H9 (cell line): Measurements from ENCODE around the gene SCT. TPM values are rescaled to one million over a fixed set of nuclear protein-coding genes. Genes with fewer than 3 reads are reported as not detected.

Source experiments
- DNase-seq: peaks from one replicate; pipeline ENCODE4 v3.0.0-alpha.2; 2017
- H2AFZ ChIP-seq: one replicate; pipeline ENCODE4 v1.6.1; 2013; ENCODE audit warnings: mild to moderate bottlenecking, low read length, control low read depth, moderate library complexity
- H2AK5ac ChIP-seq: 2 replicates; pipeline ENCODE4 v1.6.1; 2013; ENCODE audit warnings: low read length, control low read depth, mixed read lengths; ENCODE audit not compliant: insufficient read length
- H2BK120ac ChIP-seq: one replicate; pipeline ENCODE4 v1.6.1; 2013; ENCODE audit warnings: low read depth, mild to moderate bottlenecking, low read length, control low read depth, inconsistent platforms; ENCODE audit not compliant: poor library complexity, severe bottlenecking
- H2BK12ac ChIP-seq: 2 replicates; pipeline ENCODE4 v1.6.1; 2013; ENCODE audit warnings: low read length, control low read depth, mixed read lengths, low read depth; ENCODE audit not compliant: insufficient read length
- H2BK15ac ChIP-seq: 2 replicates; pipeline ENCODE4 v1.6.1; 2013; ENCODE audit warnings: low read depth, low read length, control low read depth
- H2BK20ac ChIP-seq: one replicate; pipeline ENCODE4 v1.6.1; 2013; ENCODE audit warnings: low read depth, mild to moderate bottlenecking, low read length, control low read depth, inconsistent platforms; ENCODE audit not compliant: poor library complexity, severe bottlenecking
- H2BK5ac ChIP-seq: 2 replicates; pipeline ENCODE4 v1.6.1; 2013; ENCODE audit warnings: low read length, control low read depth, mixed read lengths; ENCODE audit not compliant: insufficient read length
- H3K14ac ChIP-seq: 2 replicates; pipeline ENCODE4 v1.6.1; 2013; ENCODE audit warnings: low read length, control low read depth; ENCODE audit not compliant: insufficient read depth
- H3K18ac ChIP-seq: 2 replicates; pipeline ENCODE4 v1.6.1; 2013; ENCODE audit warnings: low read depth, mild to moderate bottlenecking, mixed read lengths, low read length, control low read depth; ENCODE audit not compliant: insufficient read length
- H3K23ac ChIP-seq: 2 replicates; pipeline ENCODE4 v1.6.1; 2013; ENCODE audit warnings: low read length, control low read depth, mixed read lengths, low read depth; ENCODE audit not compliant: insufficient read length
- H3K23me2 ChIP-seq: 2 replicates; pipeline ENCODE4 v1.6.1; 2013; ENCODE audit warnings: low read depth, mild to moderate bottlenecking, mixed read lengths, low read length, control low read depth; ENCODE audit not compliant: insufficient read length, poor library complexity, severe bottlenecking
- H3K27ac ChIP-seq: 2 replicates; pipeline ENCODE4 v1.5.1; 2013; ENCODE audit warnings: low read length, control low read depth, mixed read lengths, low read depth; ENCODE audit not compliant: insufficient read length
- H3K27me3 ChIP-seq: 2 replicates; pipeline ENCODE4 v1.6.1; 2013; ENCODE audit warnings: low read length, control low read depth, inconsistent platforms; ENCODE audit not compliant: insufficient read depth
- H3K4ac ChIP-seq: 2 replicates; pipeline ENCODE4 v1.6.1; 2013; ENCODE audit warnings: low read depth, mild to moderate bottlenecking, control low read depth, inconsistent platforms, low read length, moderate library complexity
- H3K4me1 ChIP-seq: 2 replicates; pipeline ENCODE4 v1.6.1; 2013; ENCODE audit warnings: low read length, control low read depth, inconsistent platforms; ENCODE audit not compliant: insufficient read depth
- H3K4me2 ChIP-seq: 2 replicates; pipeline ENCODE4 v1.6.1; 2013; ENCODE audit warnings: low read length, control low read depth, mixed read lengths; ENCODE audit not compliant: insufficient read length, insufficient read depth
- H3K56ac ChIP-seq: 2 replicates; pipeline ENCODE4 v1.6.1; 2013; ENCODE audit warnings: low read depth, mild to moderate bottlenecking, mixed read lengths, low read length, control low read depth; ENCODE audit not compliant: insufficient read length
- H3K79me1 ChIP-seq: 2 replicates; pipeline ENCODE4 v1.6.1; 2013; ENCODE audit warnings: low read depth, mild to moderate bottlenecking, moderate library complexity, low read length, control low read depth, inconsistent platforms; ENCODE audit not compliant: insufficient read depth, poor library complexity, severe bottlenecking
- H3K79me2 ChIP-seq: 2 replicates; pipeline ENCODE4 v1.6.1; 2013; ENCODE audit warnings: low read length, control low read depth, inconsistent platforms; ENCODE audit not compliant: insufficient read depth
- H3K9ac ChIP-seq: 2 replicates; pipeline ENCODE4 v1.6.1; 2013; ENCODE audit warnings: low read length, control low read depth, mixed read lengths; ENCODE audit not compliant: insufficient read length; ENCODE audit errors: extremely low read depth
- H3K9me3 ChIP-seq: one replicate; pipeline ENCODE4 v1.6.1; 2013; ENCODE audit warnings: low read depth, low read length, inconsistent platforms; ENCODE audit not compliant: control insufficient read depth
- H3T11ph ChIP-seq: one replicate; pipeline ENCODE4 v1.6.1; 2013; ENCODE audit warnings: mild to moderate bottlenecking, low read length, control low read depth, inconsistent platforms
- H4K20me1 ChIP-seq: one replicate; pipeline ENCODE4 v1.6.1; 2013; ENCODE audit not compliant: control insufficient read depth, insufficient read length, insufficient read depth
- H4K5ac ChIP-seq: 2 replicates; pipeline ENCODE4 v1.6.1; 2013; ENCODE audit warnings: low read depth, mild to moderate bottlenecking, mixed read lengths, low read length, control low read depth; ENCODE audit not compliant: insufficient read length
- H4K8ac ChIP-seq: replicated peaks from 2 replicates; pipeline ENCODE4 v1.6.1; 2013; ENCODE audit warnings: low read length, control low read depth, mixed read lengths, low read depth; ENCODE audit not compliant: insufficient read length
- H4K91ac ChIP-seq: 2 replicates; pipeline ENCODE4 v1.6.1; 2013; ENCODE audit warnings: low read depth, mild to moderate bottlenecking, moderate library complexity, mixed read lengths, low read length, control low read depth; ENCODE audit not compliant: insufficient read length
- H3K27ac Mint-ChIP-seq, 3 experiments: 2 replicates in 2 of 3; 3 replicates in 1 of 3; pipeline ENCODE4 v1.8.0; 2020 to 2021; ENCODE audit warnings: mixed read lengths in 3 of 3, mild to moderate bottlenecking in 1 of 3, moderate library complexity in 1 of 3
- H3K27me3 Mint-ChIP-seq: 2 replicates; pipeline ENCODE4 v1.8.0; 2021; ENCODE audit warnings: low read depth, mild to moderate bottlenecking, moderate library complexity, mixed read lengths
- H3K36me3 Mint-ChIP-seq, 3 experiments: 2 replicates in 2 of 3; 3 replicates in 1 of 3; pipeline ENCODE4 v1.8.0; 2020 to 2021; ENCODE audit warnings: low read depth in 3 of 3, mixed read lengths in 3 of 3; ENCODE audit not compliant: insufficient read depth in 1 of 3
- H3K4me1 Mint-ChIP-seq, 2 experiments: 2 replicates each; pipeline ENCODE4 v1.8.0; 2020; ENCODE audit warnings: mixed read lengths in 2 of 2
- H3K4me3 Mint-ChIP-seq, 2 experiments: 2 replicates in 1 of 2; 3 replicates in 1 of 2; pipeline ENCODE4 v1.8.0; 2020 to 2021; ENCODE audit warnings: mild to moderate bottlenecking in 2 of 2, mixed read lengths in 2 of 2, moderate library complexity in 1 of 2
- H3K9me3 Mint-ChIP-seq, 2 experiments: 2 replicates in 1 of 2; 3 replicates in 1 of 2; pipeline ENCODE4 v1.8.0; 2020; ENCODE audit warnings: mild to moderate bottlenecking in 2 of 2, mixed read lengths in 2 of 2, moderate library complexity in 1 of 2
- CTCF ChIP-seq: fragments of 200-600 bp; sonication (generic); conservative IDR thresholded peaks from 3 replicates; pipeline ENCODE4 v1.8.0; 2021; ENCODE audit warnings: antibody characterized with exemption, mild to moderate bottlenecking
- WGBS: extraction: QIAGEN DNeasy Blood & Tissue Kit; methylation state at CpG from one replicate; pipeline ENCODE4 v1.1.7; 2013; ENCODE audit warnings: missing lambda C conversion rate, low lambda C conversion rate, mixed read lengths; ENCODE audit not compliant: insufficient read length; ENCODE audit errors: extremely low coverage; 5-methylcytosine and 5-hydroxymethylcytosine counted together
- total RNA-seq: library from RNA; stranded (reverse); gene quantifications from 2 replicates; pipeline ENCODE4 v1.2.1, GENCODE V29; 2021

SCT gene
- total RNA-seq, 1 experiment from 2014 or later, result 1.8 TPM

- Histone ChIP-seq H3K56ac (no peak overlapping the region), H3K27ac (no peak overlapping the region), H3K14ac (no peak overlapping the region), H2BK5ac (no peak overlapping the region), H2BK20ac (no peak overlapping the region), H3K23ac (no peak overlapping the region), H3K4me1 (no peaks in the 10 kb centered on the region; the same call in 1 of the 2 replicates), H2BK12ac (no peak overlapping the region), H3K9me3 (no peaks in the 10 kb centered on the region), H3K27me3 (peaks cover 33% of the 10 kb centered on the region), H2BK120ac (no peak overlapping the region), H2AFZ (no peak overlapping the region), H3K18ac (no peak overlapping the region), H2BK15ac (no peak overlapping the region), H3K79me1 (no peaks in the 10 kb centered on the region), H2AK5ac (no peak overlapping the region), H3K4ac (no peak overlapping the region), H4K8ac (no peak overlapping the region), H3T11ph (no peak overlapping the region), H4K91ac (no peak overlapping the region), H4K5ac (no peak overlapping the region), H3K23me2 (peaks cover 19% of the 10 kb centered on the region), H3K4me2 (peak overlapping the region; percentile 28), H3K79me2 (no peaks in the 10 kb centered on the region), H3K9ac (no peak overlapping the region), H4K20me1 (no peaks in the 10 kb centered on the region)
- Mint-ChIP-seq H3K9me3 (no peaks in the 10 kb centered on the region; a peak in 2 of 5 replicates), H3K27me3 (peaks cover 42% of the 10 kb centered on the region), H3K36me3 (peaks cover 2 to 26% (median 5%) of the 10 kb centered on the region in 3 experiments; a peak in 4 of 7 replicates), H3K4me1 (peaks cover 18 to 28% of the 10 kb centered on the region in 2 experiments), H3K27ac (no peak overlapping the region), H3K4me3 (peak overlapping the region; percentile 50 to 77)
- TF ChIP-seq CTCF, result no peak
- DNase-seq, result peak; percentile 54
- no CpG with 5 or more reads among the region's 69 CpGs for WGBS
Measured at GRCh38 chr11:640021-640706, 13.2 kb upstream of the SCT start.
